Gastrocnemius medialis (tissue), 4 donors: ENCODE results near the gene LSM5. TPM values are rescaled to one million over a fixed set of nuclear protein-coding genes. Genes with fewer than 3 reads are reported as not detected.
"Not testable (repeated sequence)": the region's sequence is repeated elsewhere in the genome, so short reads cannot be mapped to it uniquely, and the experiment has no call there.

Experiments
- ATAC-seq, 2 donors: fragments of 150-250 bp; one replicate each; pipeline ENCODE4 v1.9.1; 2016
- DNase-seq, 2 donors: peaks; one replicate each; pipeline ENCODE4 v3.0.0-alpha.2; 2019
- H3K27ac ChIP-seq, 4 donors: fragments of 200-600 bp; sonication (generic); 1 replicate in 1 of 4; 2 replicates in 3 of 4; pipeline ENCODE4 v1.5.1; 2016 to 2018; ENCODE audit warnings: mild to moderate bottlenecking in 2 of 4, moderate library complexity in 1 of 4
- H3K27me3 ChIP-seq, 3 donors: fragments of 200-600 bp; sonication (generic) in 2 of 3; 1 replicate in 1 of 3; 2 replicates in 2 of 3; pipeline versions ENCODE4 v1.5.1 to v1.6.0; 2016 to 2019; ENCODE audit warnings: mild to moderate bottlenecking in 1 of 3, moderate library complexity in 1 of 3
- H3K36me3 ChIP-seq, 2 donors: fragments of 200-600 bp; sonication (generic) in 1 of 2; one replicate each; pipeline ENCODE4 v1.5.1; 2017 to 2018
- H3K4me1 ChIP-seq, 2 donors: fragments of 200-600 bp; sonication (generic) in 1 of 2; one replicate each; pipeline ENCODE4 v1.5.1; 2016 to 2017; ENCODE audit warnings: mild to moderate bottlenecking in 2 of 2
- H3K4me3 ChIP-seq, 4 donors: fragments of 200-600 bp; sonication (generic) in 3 of 4; 1 replicate in 1 of 4; 2 replicates in 3 of 4; pipeline ENCODE4 v1.5.1; 2016 to 2019; ENCODE audit warnings: mild to moderate bottlenecking in 2 of 4
- H3K9me3 ChIP-seq, 3 donors: fragments of 200-600 bp; sonication (generic) in 2 of 3; 1 replicate in 1 of 3; 2 replicates in 2 of 3; pipeline ENCODE4 v1.5.1; 2016 to 2019
- CTCF ChIP-seq, 5 experiments: fragments of 450-650 bp in 3 of 5; fragments of 200-600 bp in 2 of 5; sonication (generic) in 2 of 5; IDR thresholded peaks in 4 of 5; conservative IDR thresholded peaks in 1 of 5; 1 replicate in 4 of 5; 2 replicates in 1 of 5; pipeline ENCODE4 v1.5.1; 2016 to 2019; ENCODE audit warnings: antibody characterized with exemption in 5 of 5, mild to moderate bottlenecking in 3 of 5, moderate library complexity in 3 of 5
- POLR2A ChIP-seq, 2 donors: fragments of 450-650 bp; IDR thresholded peaks; one replicate each; pipeline ENCODE4 v1.6.1; 2017; ENCODE audit warnings: antibody characterized with exemption in 2 of 2, mild to moderate bottlenecking in 2 of 2, moderate library complexity in 2 of 2
- in situ Hi-C, 4 donors: fragments of 200-750 bp; cut with MboI; loops; one replicate each; pipeline versions ENCODE4 v1.15.0 to v1.8.0; 2017; ENCODE audit warnings: low sequenced_read_pairs in 4 of 4
- intact Hi-C: fragments of 100-400 bp; cut with DNase I; formaldehyde crosslinking; loops from one replicate; pipeline ENCODE4 v1.15.1; 2023; ENCODE audit warnings: low total_unique reads
- total RNA-seq, 4 donors: library from RNA; depleted of rRNA; stranded (reverse); fragments of >200 nt; gene quantifications; one replicate each; pipeline versions ENCODE4 v1.1.0 to v1.2.3, GENCODE V29; 2016

Gene LSM5
- total RNA-seq, 4 donors from 2014 or later, result 11.7 to 28.7 (median 14.8) TPM

- no peak for ATAC-seq
- TF ChIP-seq CTCF (IDR thresholded peaks at IDR 0.05 in 4 of 5, conservative IDR thresholded peaks at IDR 0.05 in 1 of 5) (no peak), POLR2A (IDR thresholded peaks at IDR 0.05) (no peak)
- Histone ChIP-seq H3K4me1 (no peaks in the 10 kb centered on the region), H3K4me3 (no peak overlapping the region), H3K27ac (no peak overlapping the region), H3K36me3 (no peaks in the 10 kb centered on the region), H3K9me3 (no peaks in the 10 kb centered on the region), H3K27me3 (no peaks in the 10 kb centered on the region)
- intact Hi-C loops, result no loop called here
- in situ Hi-C loops, result loop anchor here in 3 of 4 donors (25.0 kb wide), 4 partner anchors 585 to 740 kb away; partner anchors contain the start of genes BBS9 (in 1 of the 3) and NT5C3A (in 1 of the 3)
- DNase-seq, result no peak
Measured at GRCh38 chr7:32476816-32477648, 13.1 kb downstream of the LSM5 start.

GRCh38 chr7:32474008-32474407 lies 16.2 kb downstream of the LSM5 start:
- in situ Hi-C loops, result no loop called here

GRCh38 chr7:32472015-32472414 lies 18.2 kb downstream of the LSM5 start:
- no peak for ATAC-seq
- H3K36me3 ChIP-seq, result no peaks in the 10 kb centered on the region
- no peaks in the 10 kb centered on the region for H3K9me3 ChIP-seq
- in situ Hi-C loops (no loop called here), intact Hi-C loops (no loop called here)
- no peak for DNase-seq
- H3K27ac ChIP-seq, result no peak overlapping the region
- TF ChIP-seq POLR2A (IDR thresholded peaks at IDR 0.05) (no peak), CTCF (IDR thresholded peaks at IDR 0.05 in 4 of 5, conservative IDR thresholded peaks at IDR 0.05 in 1 of 5) (no peak)
- H3K4me3 ChIP-seq, result no peak overlapping the region
- H3K27me3 ChIP-seq, result no peaks in the 10 kb centered on the region
- no peaks in the 10 kb centered on the region for H3K4me1 ChIP-seq

More at GRCh38 chr7:32474008-32474407, 16.2 kb downstream of the LSM5 start:
- intact Hi-C loops, result no loop called here
- no peak overlapping the region for H3K4me3 ChIP-seq
- ATAC-seq (no peak), DNase-seq (no peak)
- no peaks in the 10 kb centered on the region for H3K27me3 ChIP-seq
- H3K9me3 ChIP-seq, result no peaks in the 10 kb centered on the region
- H3K27ac ChIP-seq, result no peak overlapping the region
- TF ChIP-seq POLR2A (IDR thresholded peaks at IDR 0.05) (no peak), CTCF (IDR thresholded peaks at IDR 0.05 in 4 of 5, conservative IDR thresholded peaks at IDR 0.05 in 1 of 5) (no peak)
- H3K4me1 ChIP-seq, result no peaks in the 10 kb centered on the region
- no peaks in the 10 kb centered on the region for H3K36me3 ChIP-seq

GRCh38 chr7:32470871-32471270 lies 19.3 kb downstream of the LSM5 start:
- Histone ChIP-seq H3K9me3 (no peaks in the 10 kb centered on the region), H3K27ac (no peak overlapping the region), H3K36me3 (no peaks in the 10 kb centered on the region), H3K4me1 (no peaks in the 10 kb centered on the region), H3K4me3 (no peak overlapping the region), H3K27me3 (no peaks in the 10 kb centered on the region)
- DNase-seq, result no peak
- intact Hi-C loops (no loop called here), in situ Hi-C loops (no loop called here)
- no peak for ATAC-seq
- TF ChIP-seq CTCF (IDR thresholded peaks at IDR 0.05 in 4 of 5, conservative IDR thresholded peaks at IDR 0.05 in 1 of 5) (no peak), POLR2A (IDR thresholded peaks at IDR 0.05) (no peak)

- DNase-seq, H3K4me3 ChIP-seq, intact Hi-C loops, H3K27me3 ChIP-seq, in situ Hi-C loops, ATAC-seq, H3K4me1 ChIP-seq, H3K9me3 ChIP-seq, H3K27ac ChIP-seq, H3K36me3 ChIP-seq: not testable (repeated sequence)
Measured at GRCh38 chr7:32470004-32470403, 20.2 kb downstream of the LSM5 start.

GRCh38 chr7:32464641-32465416 lies 25.4 kb downstream of the LSM5 start:
- H3K27me3 ChIP-seq, DNase-seq, ATAC-seq, H3K4me3 ChIP-seq, H3K4me1 ChIP-seq, in situ Hi-C loops, H3K36me3 ChIP-seq, H3K27ac ChIP-seq, H3K9me3 ChIP-seq, intact Hi-C loops: not testable (repeated sequence)
